IMR-90 (cell line): ENCODE measurements around the gene TTC38.

Source experiments
- POLR2A ChIP-seq: IDR thresholded peaks from 2 replicates; pipeline ENCODE4 v1.6.1; 2012; ENCODE audit warnings: mild to moderate bottlenecking, low read depth, low read length
- RCOR1 ChIP-seq: IDR thresholded peaks from 2 replicates; pipeline ENCODE4 v1.6.1; 2012; ENCODE audit warnings: mild to moderate bottlenecking, low read length, improper control_type of control experiment; ENCODE audit not compliant: insufficient replicate concordance
- RFX5 ChIP-seq: IDR thresholded peaks from 2 replicates; pipeline ENCODE4 v1.8.0; 2012; ENCODE audit warnings: low read depth, mild to moderate bottlenecking, low read length, moderate library complexity

DNA sequence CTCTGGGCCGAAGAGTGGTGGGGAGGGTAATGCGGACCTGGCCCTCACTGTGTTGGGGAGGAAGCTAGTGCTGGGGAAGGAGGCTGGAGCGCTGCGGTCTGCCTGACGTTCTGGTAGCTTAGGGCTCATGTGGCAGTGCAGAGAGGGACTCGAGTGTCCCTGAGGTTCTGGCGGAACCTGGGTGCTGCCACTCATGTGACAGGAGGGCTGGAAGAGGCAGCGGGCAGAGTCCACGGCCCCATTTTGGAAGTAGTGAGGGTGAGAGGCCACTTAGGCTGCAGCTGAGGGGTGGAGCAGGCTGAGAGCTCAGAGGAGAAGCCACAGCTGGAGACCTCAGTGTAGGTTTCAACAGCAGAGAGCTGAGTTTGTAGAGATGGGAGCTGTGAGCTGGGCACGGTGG lies 51.5 kb downstream of the TTC38 start:
- TF ChIP-seq POLR2A (no peak), RCOR1 (no peak), RFX5 (no peak)
